ENCODE results near the gene NAP1L1. TPM values are rescaled to one million over a fixed set of nuclear protein-coding genes. Genes with fewer than 3 reads are reported as not detected.

The NAP1L1 gene
- total RNA-seq, 4 donors from 2014 or later: 336 to 660 (median 421) TPM

GRCh38 chr12:75996861-75997447 is 87.5 kb downstream of the NAP1L1 start:
- Histone ChIP-seq H3K27ac (no peak overlapping the region), H3K4me3 (no peak overlapping the region), H3K27me3 (no peaks in the 10 kb centered on the region), H3K4me1 (peaks cover 0 to 4% of the 10 kb centered on the region in 2 donors), H3K9me3 (no peaks in the 10 kb centered on the region), H3K36me3 (no peaks in the 10 kb centered on the region)
- DNase-seq (no peak), ATAC-seq (no peak)
- TF ChIP-seq POLR2A (IDR thresholded peaks at IDR 0.05) (no peak), CTCF (IDR thresholded peaks at IDR 0.05 in 4 of 5, conservative IDR thresholded peaks at IDR 0.05 in 1 of 5) (no peak)
- intact Hi-C loops (cut with DNase I; ENCODE audit: low total_unique reads) (no loop called here), in situ Hi-C loops (cut with MboI; ENCODE audit: low sequenced_read_pairs in 4 of 4) (no loop called here)

- Histone ChIP-seq H3K9me3 (no peaks in the 10 kb centered on the region), H3K36me3 (no peaks in the 10 kb centered on the region), H3K4me1 (peaks cover 0 to 4% of the 10 kb centered on the region in 2 donors), H3K27ac (no peak overlapping the region), H3K27me3 (no peaks in the 10 kb centered on the region), H3K4me3 (no peak overlapping the region)
- TF ChIP-seq CTCF (IDR thresholded peaks at IDR 0.05 in 4 of 5, conservative IDR thresholded peaks at IDR 0.05 in 1 of 5) (no peak), POLR2A (IDR thresholded peaks at IDR 0.05) (no peak)
- intact Hi-C loops (cut with DNase I; ENCODE audit: low total_unique reads): no loop called here
- DNase-seq (no peak), ATAC-seq (no peak)
- in situ Hi-C loops (cut with MboI; ENCODE audit: low sequenced_read_pairs in 4 of 4): no loop called here
These were observed 88.8 kb downstream of the NAP1L1 start for GRCh38 chr12:75995691-75996090.

GRCh38 chr12:75994069-75994740 is 90.3 kb downstream of the NAP1L1 start:
- in situ Hi-C loops (cut with MboI; ENCODE audit: low sequenced_read_pairs in 4 of 4) (no loop called here), intact Hi-C loops (cut with DNase I; ENCODE audit: low total_unique reads) (no loop called here)
- DNase-seq: no peak
- ATAC-seq: no peak
- H3K27me3 ChIP-seq: no peaks in the 10 kb centered on the region
- no peak overlapping the region for H3K4me3 ChIP-seq
- H3K9me3 ChIP-seq: no peaks in the 10 kb centered on the region
- H3K4me1 ChIP-seq: peaks cover 0 to 4% of the 10 kb centered on the region in 2 donors
- H3K36me3 ChIP-seq: no peaks in the 10 kb centered on the region
- no peak overlapping the region for H3K27ac ChIP-seq
- TF ChIP-seq CTCF (IDR thresholded peaks at IDR 0.05 in 4 of 5, conservative IDR thresholded peaks at IDR 0.05 in 1 of 5) (no peak), POLR2A (IDR thresholded peaks at IDR 0.05) (no peak)

GRCh38 chr12:75991753-75992152 is 92.7 kb downstream of the NAP1L1 start:
- DNase-seq: no peak
- intact Hi-C loops (cut with DNase I; ENCODE audit: low total_unique reads) (no loop called here), in situ Hi-C loops (cut with MboI; ENCODE audit: low sequenced_read_pairs in 4 of 4) (no loop called here)
- H3K27me3 ChIP-seq: no peaks in the 10 kb centered on the region
- ATAC-seq: no peak
- H3K4me3 ChIP-seq: no peak overlapping the region
- H3K27ac ChIP-seq: no peak overlapping the region
- H3K36me3 ChIP-seq: no peaks in the 10 kb centered on the region
- H3K9me3 ChIP-seq: no peaks in the 10 kb centered on the region
- H3K4me1 ChIP-seq: peaks cover 0 to 4% of the 10 kb centered on the region in 2 donors
- TF ChIP-seq POLR2A (IDR thresholded peaks at IDR 0.05) (no peak), CTCF (IDR thresholded peaks at IDR 0.05 in 4 of 5, conservative IDR thresholded peaks at IDR 0.05 in 1 of 5) (no peak)
